Measurements from ENCODE around the gene MITF. TPM values are rescaled to one million over a fixed set of nuclear protein-coding genes. Genes with fewer than 3 reads are reported as not detected.

The MITF gene
- total and polyA plus RNA-seq, 2 of the 4 experiments (the other 2 are of a cell fraction) = 6.5 to 16.7 TPM

DNA sequence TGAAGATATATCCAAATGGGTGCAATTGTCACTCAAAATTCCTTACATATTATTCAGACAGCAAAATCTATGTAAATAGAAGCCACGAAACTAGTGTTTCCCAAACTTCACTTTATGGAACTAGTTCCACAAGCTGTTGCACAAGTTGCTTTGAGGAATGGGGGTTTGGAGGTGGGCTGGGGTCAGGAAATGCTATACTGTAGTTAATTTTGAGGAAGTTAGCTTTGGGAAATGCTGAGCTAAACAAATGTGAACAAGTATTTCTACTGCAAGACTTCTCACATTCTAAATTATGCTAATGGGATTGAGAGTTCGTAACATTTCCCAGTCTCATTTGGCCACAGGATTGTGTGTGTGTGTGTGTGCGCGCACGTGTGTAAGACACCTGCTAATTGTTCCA, 231.6 kb downstream of the MITF start:
- no peak overlapping the region for H3K4me3 ChIP-seq (ENCODE audit: insufficient read depth, low read depth, low read length)
- TF ChIP-seq MAFK (IDR thresholded peaks at IDR 0.05; ENCODE audit: low read depth, low read length) = peak; percentile 60
- TF ChIP-seq RAD21 (IDR thresholded peaks at IDR 0.05; ENCODE audit: low read length) = no peak
- no peak overlapping the region for H3K14ac ChIP-seq (replicated peaks; ENCODE audit: low read depth, low read length)
- H2BK20ac ChIP-seq (ENCODE audit: low read depth, low read length) = no peak overlapping the region
- WGBS, 2 experiments (ENCODE audit: extremely low coverage in 2 of 2, insufficient read length in 1 of 2) = no CpG with 5 or more reads among the region's 5 CpGs
- no peak overlapping the region for H2AFZ ChIP-seq (replicated peaks; ENCODE audit: low read length, poor library complexity)
- in situ Hi-C loops (cut with MboI; ENCODE audit: low sequenced_read_pairs) = loop anchor here (25.0 kb wide), 1 partner anchor 809 kb away; no protein-coding TSS in a partner anchor
- dilution Hi-C loops (cut with HindIII; ENCODE audit: low sequenced_read_pairs, unreplicated experiment) = no loop called here
- H3K9ac ChIP-seq (ENCODE audit: low read depth, low read length) = no peak overlapping the region
- intact Hi-C loops (cut with micrococcal nuclease) = no loop called here
- ChIA-PET POLR2A (ENCODE audit: unreplicated experiment) (no interaction called here), CTCF (interaction anchor here (0.7 kb wide), 1 partner anchor 93 kb away, joined by 3 read pairs; no protein-coding TSS in a partner anchor)
- no peak overlapping the region for H2BK15ac ChIP-seq (ENCODE audit: low read depth, low read length)
- H3K18ac ChIP-seq (ENCODE audit: low read depth, low read length) = no peak overlapping the region
- H3K4me2 ChIP-seq (ENCODE audit: low read depth, low read length) = no peak overlapping the region
- H3K4ac ChIP-seq (ENCODE audit: low read depth, low read length) = no peak overlapping the region
- H2AK9ac ChIP-seq (replicated peaks; ENCODE audit: low read depth, low read length, poor library complexity) = no peak overlapping the region
- H3K23ac ChIP-seq (ENCODE audit: low read depth, low read length) = no peak overlapping the region
- no TSS peak for BruUV-seq (replicated peaks)
- H3K27ac ChIP-seq (ENCODE audit: insufficient read depth, low read length) = no peak overlapping the region
- H3K9me3 ChIP-seq (ENCODE audit: control insufficient read depth, insufficient read depth, low read length) = no peaks in the 10 kb centered on the region
- H2BK5ac ChIP-seq (ENCODE audit: low read depth, low read length, poor library complexity, severe bottlenecking) = no peak overlapping the region
- H3K36me3 ChIP-seq (ENCODE audit: control insufficient read depth, insufficient read depth, low read length) = no peaks in the 10 kb centered on the region
- no peak overlapping the region for H3K56ac ChIP-seq (ENCODE audit: extremely low read depth, insufficient read depth, low read length)
- H3K79me1 ChIP-seq (ENCODE audit: low read depth in 1 of 2, low read length in 2 of 2) = no peaks in the 10 kb centered on the region
- no peaks in the 10 kb centered on the region for H3K9me1 ChIP-seq (ENCODE audit: insufficient read depth, low read length)
- DNase-seq (no peak), ATAC-seq (ENCODE audit: low read depth) (no peak; the same call in 1 of the 2 replicates)
- no peak overlapping the region for H4K8ac ChIP-seq (ENCODE audit: low read depth in 2 of 2, low read length in 2 of 2)
- H2AK5ac ChIP-seq (ENCODE audit: low read depth, low read length) = no peak overlapping the region
- H3K27me3 ChIP-seq (ENCODE audit: control insufficient read depth, insufficient read depth, low read length) = no peaks in the 10 kb centered on the region
- H4K91ac ChIP-seq (ENCODE audit: insufficient read depth, low read depth, low read length) = no peak overlapping the region
- no peak overlapping the region for H4K5ac ChIP-seq (ENCODE audit: low read depth, low read length)
- H4K20me1 ChIP-seq (ENCODE audit: insufficient read depth, low read length) = no peaks in the 10 kb centered on the region
- H3K4me1 ChIP-seq (ENCODE audit: control insufficient read depth, insufficient read depth, low read length) = no peaks in the 10 kb centered on the region
- H2BK120ac ChIP-seq (ENCODE audit: low read depth, low read length) = no peak overlapping the region

Data from IMR-90 (cell line).